Lower leg skin (tissue), 3 donors: ENCODE results near the gene CEACAM1.

ENCODE experiments used
- POLR2A ChIP-seq, 2 donors: fragments of 450-650 bp; IDR thresholded peaks; one replicate each; pipeline ENCODE4 v1.6.1; 2016 to 2017; ENCODE audit warnings: antibody characterized with exemption in 2 of 2, mild to moderate bottlenecking in 1 of 2, moderate library complexity in 1 of 2
- TF ChIP-seq, protein P1 (sequence below), 3 donors: fragments of 450-650 bp; IDR thresholded peaks; one replicate each; pipeline ENCODE4 v1.5.1; 2016; ENCODE audit warnings: antibody characterized with exemption in 3 of 3, mild to moderate bottlenecking in 3 of 3, moderate library complexity in 2 of 3

DNA sequence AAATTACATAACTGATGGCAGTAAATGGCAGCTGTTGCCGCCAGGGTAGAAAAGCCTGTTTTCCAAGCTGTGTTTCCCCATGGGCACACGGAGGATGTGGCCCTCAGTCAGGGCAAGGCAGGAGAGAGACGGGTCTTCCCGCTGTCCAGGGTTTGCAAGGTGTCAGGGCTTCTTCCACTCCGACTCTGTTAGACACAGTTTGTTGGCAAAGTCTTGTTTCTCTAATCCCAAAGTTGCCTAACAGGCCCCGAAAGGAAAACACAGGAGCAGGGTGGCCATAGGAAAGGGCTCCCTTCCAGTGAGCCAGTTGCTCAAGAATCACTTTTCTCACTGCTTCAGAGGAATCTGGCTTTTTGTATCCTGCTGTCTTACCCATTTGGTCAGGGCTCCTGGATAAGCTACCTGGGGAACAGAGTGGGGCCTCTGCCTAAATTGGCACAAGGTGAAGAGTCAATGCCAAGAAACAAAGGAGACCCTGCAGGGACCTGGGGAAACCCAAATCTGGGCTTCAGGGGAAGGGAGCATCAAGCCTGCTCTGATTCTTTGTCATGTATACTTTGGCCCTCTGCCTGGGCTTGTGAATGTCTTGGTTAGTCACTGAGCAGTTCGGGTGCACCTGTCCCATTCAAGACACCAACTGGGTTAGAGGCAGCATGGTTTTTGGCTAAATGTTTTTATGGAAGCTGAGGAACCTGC, 56.6 kb downstream of the CEACAM1 start:
- TF ChIP-seq, protein P1, sequence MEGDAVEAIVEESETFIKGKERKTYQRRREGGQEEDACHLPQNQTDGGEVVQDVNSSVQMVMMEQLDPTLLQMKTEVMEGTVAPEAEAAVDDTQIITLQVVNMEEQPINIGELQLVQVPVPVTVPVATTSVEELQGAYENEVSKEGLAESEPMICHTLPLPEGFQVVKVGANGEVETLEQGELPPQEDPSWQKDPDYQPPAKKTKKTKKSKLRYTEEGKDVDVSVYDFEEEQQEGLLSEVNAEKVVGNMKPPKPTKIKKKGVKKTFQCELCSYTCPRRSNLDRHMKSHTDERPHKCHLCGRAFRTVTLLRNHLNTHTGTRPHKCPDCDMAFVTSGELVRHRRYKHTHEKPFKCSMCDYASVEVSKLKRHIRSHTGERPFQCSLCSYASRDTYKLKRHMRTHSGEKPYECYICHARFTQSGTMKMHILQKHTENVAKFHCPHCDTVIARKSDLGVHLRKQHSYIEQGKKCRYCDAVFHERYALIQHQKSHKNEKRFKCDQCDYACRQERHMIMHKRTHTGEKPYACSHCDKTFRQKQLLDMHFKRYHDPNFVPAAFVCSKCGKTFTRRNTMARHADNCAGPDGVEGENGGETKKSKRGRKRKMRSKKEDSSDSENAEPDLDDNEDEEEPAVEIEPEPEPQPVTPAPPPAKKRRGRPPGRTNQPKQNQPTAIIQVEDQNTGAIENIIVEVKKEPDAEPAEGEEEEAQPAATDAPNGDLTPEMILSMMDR (IDR thresholded peaks at IDR 0.05), result no peak
- TF ChIP-seq POLR2A (IDR thresholded peaks at IDR 0.05), result no peak
